GM23338 (cell line): ENCODE results near the gene KRTAP22-2. TPM values are rescaled to one million over a fixed set of nuclear protein-coding genes. Genes with fewer than 3 reads are reported as not detected.

Source experiments
- ATAC-seq: fragments of 200-7000 bp; cut with Tn5 transposase; 3 replicates; pipeline ENCODE4 v1.9.1; 2020
- DNase-seq: peaks from one replicate; pipeline ENCODE4 v3.0.0-alpha.2; 2015; ENCODE audit warnings: low spot score
- H2AFZ ChIP-seq: fragments of 200-600 bp; sonication (generic); 2 replicates; pipeline ENCODE4 v1.8.0; 2016; ENCODE audit warnings: antibody characterized with exemption, mild to moderate bottlenecking, moderate library complexity
- H3F3A ChIP-seq: fragments of 200-600 bp; sonication (generic); replicated peaks from 2 replicates; pipeline ENCODE4 v1.8.0; 2017; ENCODE audit warnings: antibody characterized with exemption, mixed run types, low read depth
- H3K27ac ChIP-seq: fragments of 200-600 bp; sonication (generic); 2 replicates; pipeline ENCODE4 v1.6.1; 2016; ENCODE audit warnings: low read depth
- H3K27me3 ChIP-seq: fragments of 200-600 bp; sonication (generic); 2 replicates; pipeline ENCODE4 v1.8.0; 2016; ENCODE audit warnings: mild to moderate bottlenecking, mixed run types, moderate library complexity; ENCODE audit not compliant: insufficient read depth
- H3K36me3 ChIP-seq: fragments of 200-600 bp; sonication (generic); 2 replicates; pipeline ENCODE4 v1.8.0; 2016; ENCODE audit warnings: mild to moderate bottlenecking; ENCODE audit not compliant: insufficient read depth
- H3K4me1 ChIP-seq: fragments of 200-600 bp; sonication (generic); 2 replicates; pipeline ENCODE4 v1.8.0; 2016; ENCODE audit warnings: mild to moderate bottlenecking, moderate library complexity; ENCODE audit not compliant: insufficient read depth
- H3K4me2 ChIP-seq: fragments of 200-600 bp; sonication (generic); 2 replicates; pipeline ENCODE4 v1.7.1; 2017; ENCODE audit warnings: mixed run types
- H3K4me3 ChIP-seq: fragments of 200-600 bp; sonication (generic); 2 replicates; pipeline ENCODE4 v1.6.1; 2016; ENCODE audit warnings: mixed run types
- H3K79me2 ChIP-seq: fragments of 200-600 bp; sonication (generic); replicated peaks from 2 replicates; pipeline ENCODE4 v1.8.0; 2017; ENCODE audit warnings: mild to moderate bottlenecking; ENCODE audit not compliant: insufficient read depth
- H3K9me2 ChIP-seq: fragments of 200-600 bp; sonication (generic); 2 replicates; pipeline ENCODE4 v1.8.0; 2017; ENCODE audit not compliant: insufficient read depth
- H4K20me1 ChIP-seq: fragments of 200-600 bp; sonication (generic); replicated peaks from 2 replicates; pipeline ENCODE4 v1.8.0; 2017; ENCODE audit warnings: mild to moderate bottlenecking; ENCODE audit not compliant: insufficient read depth
- H3K27ac Mint-ChIP-seq: 2 replicates; pipeline ENCODE4 v1.8.0; 2020; ENCODE audit warnings: inconsistent platforms, mild to moderate bottlenecking, moderate library complexity, mixed read lengths
- H3K27me3 Mint-ChIP-seq: 3 replicates; pipeline ENCODE4 v1.8.0; 2022; ENCODE audit warnings: low read depth, mild to moderate bottlenecking, moderate library complexity, mixed read lengths, inconsistent platforms; ENCODE audit not compliant: insufficient read depth, poor library complexity
- H3K36me3 Mint-ChIP-seq: 3 replicates; pipeline ENCODE4 v1.8.0; 2021; ENCODE audit warnings: low read depth, mild to moderate bottlenecking, inconsistent platforms, moderate library complexity, mixed read lengths
- H3K4me1 Mint-ChIP-seq: 3 replicates; pipeline ENCODE4 v1.8.0; 2020; ENCODE audit warnings: mild to moderate bottlenecking, inconsistent platforms, mixed read lengths
- H3K4me3 Mint-ChIP-seq: 3 replicates; pipeline ENCODE4 v1.8.0; 2021; ENCODE audit warnings: moderate library complexity, mild to moderate bottlenecking, inconsistent platforms, mixed read lengths
- H3K9me3 Mint-ChIP-seq: 3 replicates; pipeline ENCODE4 v1.8.0; 2020; ENCODE audit warnings: moderate library complexity, mild to moderate bottlenecking, inconsistent platforms, mixed read lengths
- JUNB ChIP-seq: IDR thresholded peaks from one replicate; pipeline ENCODE4 v1.6.1; 2016; ENCODE audit warnings: antibody characterized with exemption; ENCODE audit not compliant: unreplicated experiment
- polyA plus RNA-seq: library from polyadenylated mRNA; unstranded; fragments of >200 nt; fragmentation: Nextera tagmentation; extraction: Ambion mirVana; gene quantifications from 2 replicates; pipeline ENCODE4 v1.2.1, GENCODE V29; 2016
- total RNA-seq: library from RNA; depleted of rRNA; stranded (reverse); fragments of >200 nt; shearing (Covaris generic); gene quantifications from 2 replicates; pipeline ENCODE4 v1.2.3, GENCODE V29; 2014
- TF ChIP-seq, protein P1 (sequence below): fragments of 250-450 bp; sonication (Bioruptor Pico); IDR thresholded peaks from 2 replicates; pipeline ENCODE4 v1.5.0; 2020; ENCODE audit warnings: mild to moderate bottlenecking, moderate library complexity
- TF ChIP-seq, protein P2 (sequence below): IDR thresholded peaks from 2 replicates; pipeline ENCODE4 v1.6.1; 2016; ENCODE audit warnings: antibody characterized with exemption

Gene KRTAP22-2
- total and polyA plus RNA-seq, 2 experiments from 2014 or later = not detected

DNA sequence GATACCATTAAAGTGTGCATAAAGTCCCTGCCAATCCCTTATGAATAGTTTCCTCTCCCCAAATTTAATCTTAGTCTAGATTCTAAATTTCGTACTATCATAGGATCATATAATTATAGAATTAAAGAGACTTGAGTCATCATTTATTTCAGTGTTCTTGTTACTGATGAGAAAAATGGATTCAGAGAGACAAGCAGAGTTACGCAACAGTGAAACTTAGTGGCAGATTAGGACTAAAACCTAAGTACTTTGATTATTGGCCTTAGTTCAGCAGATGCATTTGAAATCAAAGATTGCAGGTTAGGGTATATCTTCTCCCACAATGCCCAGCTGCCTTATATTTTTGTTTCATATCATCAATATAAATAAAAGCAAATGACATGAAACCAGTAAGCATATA lies 28.2 kb downstream of the KRTAP22-2 start (continued):
- TF ChIP-seq, protein P1, sequence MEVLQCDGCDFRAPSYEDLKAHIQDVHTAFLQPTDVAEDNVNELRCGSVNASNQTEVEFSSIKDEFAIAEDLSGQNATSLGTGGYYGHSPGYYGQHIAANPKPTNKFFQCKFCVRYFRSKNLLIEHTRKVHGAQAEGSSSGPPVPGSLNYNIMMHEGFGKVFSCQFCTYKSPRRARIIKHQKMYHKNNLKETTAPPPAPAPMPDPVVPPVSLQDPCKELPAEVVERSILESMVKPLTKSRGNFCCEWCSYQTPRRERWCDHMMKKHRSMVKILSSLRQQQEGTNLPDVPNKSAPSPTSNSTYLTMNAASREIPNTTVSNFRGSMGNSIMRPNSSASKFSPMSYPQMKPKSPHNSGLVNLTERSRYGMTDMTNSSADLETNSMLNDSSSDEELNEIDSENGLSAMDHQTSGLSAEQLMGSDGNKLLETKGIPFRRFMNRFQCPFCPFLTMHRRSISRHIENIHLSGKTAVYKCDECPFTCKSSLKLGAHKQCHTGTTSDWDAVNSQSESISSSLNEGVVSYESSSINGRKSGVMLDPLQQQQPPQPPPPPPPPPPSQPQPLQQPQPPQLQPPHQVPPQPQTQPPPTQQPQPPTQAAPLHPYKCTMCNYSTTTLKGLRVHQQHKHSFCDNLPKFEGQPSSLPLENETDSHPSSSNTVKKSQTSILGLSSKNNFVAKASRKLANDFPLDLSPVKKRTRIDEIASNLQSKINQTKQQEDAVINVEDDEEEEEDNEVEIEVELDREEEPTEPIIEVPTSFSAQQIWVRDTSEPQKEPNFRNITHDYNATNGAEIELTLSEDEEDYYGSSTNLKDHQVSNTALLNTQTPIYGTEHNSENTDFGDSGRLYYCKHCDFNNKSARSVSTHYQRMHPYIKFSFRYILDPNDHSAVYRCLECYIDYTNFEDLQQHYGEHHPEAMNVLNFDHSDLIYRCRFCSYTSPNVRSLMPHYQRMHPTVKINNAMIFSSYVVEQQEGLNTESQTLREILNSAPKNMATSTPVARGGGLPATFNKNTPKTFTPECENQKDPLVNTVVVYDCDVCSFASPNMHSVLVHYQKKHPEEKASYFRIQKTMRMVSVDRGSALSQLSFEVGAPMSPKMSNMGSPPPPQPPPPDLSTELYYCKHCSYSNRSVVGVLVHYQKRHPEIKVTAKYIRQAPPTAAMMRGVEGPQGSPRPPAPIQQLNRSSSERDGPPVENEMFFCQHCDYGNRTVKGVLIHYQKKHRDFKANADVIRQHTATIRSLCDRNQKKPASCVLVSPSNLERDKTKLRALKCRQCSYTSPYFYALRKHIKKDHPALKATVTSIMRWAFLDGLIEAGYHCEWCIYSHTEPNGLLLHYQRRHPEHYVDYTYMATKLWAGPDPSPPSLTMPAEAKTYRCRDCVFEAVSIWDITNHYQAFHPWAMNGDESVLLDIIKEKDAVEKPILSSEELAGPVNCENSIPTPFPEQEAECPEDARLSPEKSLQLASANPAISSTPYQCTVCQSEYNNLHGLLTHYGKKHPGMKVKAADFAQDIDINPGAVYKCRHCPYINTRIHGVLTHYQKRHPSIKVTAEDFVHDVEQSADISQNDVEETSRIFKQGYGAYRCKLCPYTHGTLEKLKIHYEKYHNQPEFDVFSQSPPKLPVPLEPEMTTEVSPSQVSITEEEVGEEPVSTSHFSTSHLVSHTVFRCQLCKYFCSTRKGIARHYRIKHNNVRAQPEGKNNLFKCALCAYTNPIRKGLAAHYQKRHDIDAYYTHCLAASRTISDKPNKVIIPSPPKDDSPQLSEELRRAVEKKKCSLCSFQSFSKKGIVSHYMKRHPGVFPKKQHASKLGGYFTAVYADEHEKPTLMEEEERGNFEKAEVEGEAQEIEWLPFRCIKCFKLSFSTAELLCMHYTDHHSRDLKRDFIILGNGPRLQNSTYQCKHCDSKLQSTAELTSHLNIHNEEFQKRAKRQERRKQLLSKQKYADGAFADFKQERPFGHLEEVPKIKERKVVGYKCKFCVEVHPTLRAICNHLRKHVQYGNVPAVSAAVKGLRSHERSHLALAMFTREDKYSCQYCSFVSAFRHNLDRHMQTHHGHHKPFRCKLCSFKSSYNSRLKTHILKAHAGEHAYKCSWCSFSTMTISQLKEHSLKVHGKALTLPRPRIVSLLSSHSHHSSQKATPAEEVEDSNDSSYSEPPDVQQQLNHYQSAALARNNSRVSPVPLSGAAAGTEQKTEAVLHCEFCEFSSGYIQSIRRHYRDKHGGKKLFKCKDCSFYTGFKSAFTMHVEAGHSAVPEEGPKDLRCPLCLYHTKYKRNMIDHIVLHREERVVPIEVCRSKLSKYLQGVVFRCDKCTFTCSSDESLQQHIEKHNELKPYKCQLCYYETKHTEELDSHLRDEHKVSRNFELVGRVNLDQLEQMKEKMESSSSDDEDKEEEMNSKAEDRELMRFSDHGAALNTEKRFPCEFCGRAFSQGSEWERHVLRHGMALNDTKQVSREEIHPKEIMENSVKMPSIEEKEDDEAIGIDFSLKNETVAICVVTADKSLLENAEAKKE (CRISPR knock-in tag) = no peak
- TF ChIP-seq, protein P2, sequence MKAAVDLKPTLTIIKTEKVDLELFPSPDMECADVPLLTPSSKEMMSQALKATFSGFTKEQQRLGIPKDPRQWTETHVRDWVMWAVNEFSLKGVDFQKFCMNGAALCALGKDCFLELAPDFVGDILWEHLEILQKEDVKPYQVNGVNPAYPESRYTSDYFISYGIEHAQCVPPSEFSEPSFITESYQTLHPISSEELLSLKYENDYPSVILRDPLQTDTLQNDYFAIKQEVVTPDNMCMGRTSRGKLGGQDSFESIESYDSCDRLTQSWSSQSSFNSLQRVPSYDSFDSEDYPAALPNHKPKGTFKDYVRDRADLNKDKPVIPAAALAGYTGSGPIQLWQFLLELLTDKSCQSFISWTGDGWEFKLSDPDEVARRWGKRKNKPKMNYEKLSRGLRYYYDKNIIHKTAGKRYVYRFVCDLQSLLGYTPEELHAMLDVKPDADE = no peak
- no peak for TF ChIP-seq JUNB

DNA sequence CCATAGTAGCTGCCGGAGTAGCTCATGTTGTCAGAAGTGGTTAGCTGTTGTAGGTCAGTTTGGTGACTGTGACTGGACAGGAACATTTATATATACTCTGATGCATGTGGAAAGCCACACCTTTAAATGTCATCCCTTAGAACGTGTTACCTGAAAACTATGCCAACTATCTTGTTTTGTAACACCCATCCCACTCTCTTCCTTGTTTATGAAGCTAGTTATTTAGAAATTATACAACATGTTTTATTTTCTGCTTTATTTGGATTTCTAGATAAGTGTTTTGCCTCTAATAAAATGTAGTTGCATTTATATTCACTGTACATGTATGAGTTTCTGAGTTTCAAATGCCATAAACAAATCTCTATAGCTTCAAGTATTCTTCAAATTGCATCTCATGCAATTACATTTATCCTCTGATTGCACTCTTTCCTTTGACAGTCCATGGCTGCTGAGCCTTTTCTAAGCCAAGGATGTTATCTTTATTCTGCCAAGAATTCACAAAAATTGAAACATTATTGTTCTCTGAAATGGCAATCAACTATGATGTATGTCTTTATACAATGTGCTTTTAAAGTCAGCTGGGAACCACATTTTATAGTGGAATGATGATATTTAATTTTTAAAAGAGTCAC lies 28.8 kb downstream of the KRTAP22-2 start, which contains the start of gene KRTAP19-7:
Gene KRTAP19-7, minus strand, starts transcription at position 51 of the 632 bp plus-strand sequence. Its CDS starts 25 bp downstream, at position 26.
- H3K27ac ChIP-seq = no peak within 1 kb of the TSS
- no peaks in the 10 kb centered on the region for H3K9me2 ChIP-seq
- H2AFZ ChIP-seq = no peak within 1 kb of the TSS
- ATAC-seq = no peak
- TF ChIP-seq, protein P2 = no peak
- H3K4me2 ChIP-seq = no peak within 1 kb of the TSS
- Mint-ChIP-seq H3K36me3 (no peaks in the 10 kb centered on the region), H3K4me1 (no peaks in the 10 kb centered on the region), H3K27ac (no peak within 1 kb of the TSS), H3K27me3 (no peaks in the 10 kb centered on the region), H3K4me3 (no peak within 1 kb of the TSS), H3K9me3 (no peaks in the 10 kb centered on the region)
- H3K36me3 ChIP-seq = no peaks in the 10 kb centered on the region
- no peaks in the 10 kb centered on the region for H3K4me1 ChIP-seq
- no peaks in the 10 kb centered on the region for H3K79me2 ChIP-seq
- H3K4me3 ChIP-seq = no peak within 1 kb of the TSS
- H4K20me1 ChIP-seq = no peaks in the 10 kb centered on the region
- no peak for DNase-seq
- H3F3A ChIP-seq = no peaks in the 10 kb centered on the region
- no peaks in the 10 kb centered on the region for H3K27me3 ChIP-seq
